Karpas-422 (cell line): Measurements from ENCODE around the gene DTD2. TPM values are rescaled to one million over a fixed set of nuclear protein-coding genes. Genes with fewer than 3 reads are reported as not detected.

ENCODE experiments used
- DNase-seq: peaks from one replicate; pipeline ENCODE4 v3.0.0-alpha.2; 2015
- H2AFZ ChIP-seq: fragments of 200-600 bp; sonication (generic); 2 replicates; pipeline ENCODE4 v1.6.1; 2014; ENCODE audit warnings: antibody characterized with exemption, low read length, mixed read lengths
- H3K27ac ChIP-seq: fragments of 200-600 bp; sonication (generic); 2 replicates; pipeline ENCODE4 v1.5.1; 2014; ENCODE audit warnings: mild to moderate bottlenecking, low read length, moderate library complexity
- H3K27me3 ChIP-seq: fragments of 200-600 bp; sonication (generic); 2 replicates; pipeline ENCODE4 v1.6.1; 2014; ENCODE audit warnings: low read length, mixed read lengths
- H3K36me3 ChIP-seq: fragments of 200-600 bp; sonication (generic); 2 replicates; pipeline ENCODE4 v1.6.1; 2014; ENCODE audit warnings: low read length, mixed read lengths; ENCODE audit not compliant: insufficient read depth
- H3K4me1 ChIP-seq: fragments of 200-600 bp; sonication (generic); 2 replicates; pipeline ENCODE4 v1.6.1; 2014; ENCODE audit warnings: mild to moderate bottlenecking, low read length, mixed read lengths
- H3K4me2 ChIP-seq: fragments of 200-600 bp; sonication (generic); 2 replicates; pipeline ENCODE4 v1.6.1; 2014; ENCODE audit warnings: low read length, low read depth, mild to moderate bottlenecking; ENCODE audit not compliant: poor library complexity, severe bottlenecking
- H3K4me3 ChIP-seq: fragments of 200-600 bp; sonication (generic); 2 replicates; pipeline ENCODE4 v1.5.1; 2014; ENCODE audit warnings: mild to moderate bottlenecking, antibody characterized with exemption, low read length, mixed read lengths
- H3K79me2 ChIP-seq: fragments of 200-600 bp; sonication (generic); 2 replicates; pipeline ENCODE4 v1.6.1; 2014; ENCODE audit warnings: mild to moderate bottlenecking, low read length, mixed read lengths
- H3K9ac ChIP-seq: fragments of 200-600 bp; sonication (generic); 2 replicates; pipeline ENCODE4 v1.6.0; 2014; ENCODE audit warnings: low read length
- H3K9me2 ChIP-seq: fragments of 200-600 bp; sonication (generic), shearing (Covaris generic); replicated peaks from 2 replicates; pipeline ENCODE4 v1.6.0; 2014; ENCODE audit warnings: mild to moderate bottlenecking, low read length, moderate library complexity; ENCODE audit not compliant: insufficient read depth
- H3K9me3 ChIP-seq: fragments of 300-700, 200-600 bp; sonication (generic); 2 replicates; pipeline ENCODE4 v1.6.1; 2014; ENCODE audit warnings: low read length, mixed read lengths
- H4K20me1 ChIP-seq: fragments of 200-600 bp; sonication (generic); 2 replicates; pipeline ENCODE4 v1.6.1; 2014; ENCODE audit warnings: mild to moderate bottlenecking, antibody characterized with exemption, low read length, low read depth; ENCODE audit not compliant: insufficient read depth
- total RNA-seq: library from RNA; depleted of rRNA; stranded (reverse); fragments of >200 nt; shearing (Covaris generic); gene quantifications from 2 replicates; pipeline ENCODE4 v1.2.3, GENCODE V29; 2014; ENCODE audit warnings: low replicate concordance; rRNA removed

DTD2 gene
- 54.7 and 86.1 TPM in 2 replicates for total RNA-seq

DNA sequence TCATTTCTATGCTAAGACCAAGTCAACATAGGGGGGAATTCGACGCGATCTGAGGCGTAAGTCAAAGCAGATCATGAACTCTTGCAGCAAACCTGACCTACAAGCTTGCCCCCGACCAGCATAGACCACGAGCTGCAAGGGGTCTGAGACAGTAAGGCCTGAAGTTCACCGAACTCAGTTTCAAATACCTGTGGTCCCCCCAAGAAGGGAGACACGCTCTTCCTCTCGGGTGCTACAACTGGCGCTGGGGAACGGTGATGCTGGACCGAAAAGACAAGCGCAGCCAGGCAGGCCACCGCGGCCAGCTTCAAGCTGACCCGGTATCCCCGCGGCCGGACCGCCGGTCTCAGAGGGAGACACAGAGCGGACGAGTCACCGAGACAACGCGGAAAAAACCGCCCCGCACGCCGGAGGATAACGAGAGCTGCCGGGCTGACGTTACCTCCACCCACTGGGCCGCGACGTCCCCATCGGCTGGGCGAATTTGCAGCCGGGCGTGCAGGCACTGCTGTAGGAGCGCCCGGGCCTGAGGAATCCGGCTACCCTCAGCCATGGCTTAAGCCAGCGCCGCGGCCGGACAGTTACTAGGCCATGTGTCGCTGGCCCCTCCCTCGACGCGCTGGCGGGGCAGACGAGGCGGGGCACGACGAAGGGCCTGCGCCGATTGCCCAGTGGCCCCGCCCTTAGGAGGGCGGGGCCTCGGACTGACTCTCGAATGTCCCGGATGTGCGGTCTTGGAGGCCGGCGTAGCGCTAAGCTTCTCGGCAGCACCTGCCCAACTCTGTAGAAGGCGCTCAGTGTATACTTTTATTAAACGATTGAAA is at the start of gene DTD2:
Gene DTD2 (minus strand): TSS at position 666 of the 824 bp plus-strand sequence. CDS start 113 bp downstream, at position 553.
- H3K79me2 ChIP-seq: peaks cover 45% of the 10 kb centered on the region
- no peaks in the 10 kb centered on the region for H3K9me2 ChIP-seq
- H3K36me3 ChIP-seq: peaks cover 8% of the 10 kb centered on the region
- peak within 1 kb of the TSS; percentile 58 for H3K27ac ChIP-seq
- H4K20me1 ChIP-seq: no peaks in the 10 kb centered on the region
- peak; percentile 99 for DNase-seq
- peak within 1 kb of the TSS; percentile 77 for H3K4me2 ChIP-seq
- peak within 1 kb of the TSS; percentile 88 for H3K9ac ChIP-seq
- H3K9me3 ChIP-seq: no peaks in the 10 kb centered on the region
- H3K4me3 ChIP-seq: peak within 1 kb of the TSS; percentile 73
- H3K4me1 ChIP-seq: peaks cover 37% of the 10 kb centered on the region
- H3K27me3 ChIP-seq: no peaks in the 10 kb centered on the region
- H2AFZ ChIP-seq: peak within 1 kb of the TSS; percentile 64

- no peak overlapping the region for H3K27ac ChIP-seq
- H3K9me3 ChIP-seq: no peaks in the 10 kb centered on the region
- no peaks in the 10 kb centered on the region for H3K4me1 ChIP-seq
- no peak overlapping the region for H2AFZ ChIP-seq
- no peaks in the 10 kb centered on the region for H3K79me2 ChIP-seq
- no peaks in the 10 kb centered on the region for H3K9me2 ChIP-seq
- H3K4me3 ChIP-seq: no peak overlapping the region
- H3K4me2 ChIP-seq: no peak overlapping the region
- H4K20me1 ChIP-seq: no peaks in the 10 kb centered on the region
- no peaks in the 10 kb centered on the region for H3K27me3 ChIP-seq
- H3K36me3 ChIP-seq: no peaks in the 10 kb centered on the region
- DNase-seq: no peak
- no peak overlapping the region for H3K9ac ChIP-seq
Measured at GRCh38 chr14:31505411-31505810, 48.1 kb upstream of the DTD2 start.

DNA sequence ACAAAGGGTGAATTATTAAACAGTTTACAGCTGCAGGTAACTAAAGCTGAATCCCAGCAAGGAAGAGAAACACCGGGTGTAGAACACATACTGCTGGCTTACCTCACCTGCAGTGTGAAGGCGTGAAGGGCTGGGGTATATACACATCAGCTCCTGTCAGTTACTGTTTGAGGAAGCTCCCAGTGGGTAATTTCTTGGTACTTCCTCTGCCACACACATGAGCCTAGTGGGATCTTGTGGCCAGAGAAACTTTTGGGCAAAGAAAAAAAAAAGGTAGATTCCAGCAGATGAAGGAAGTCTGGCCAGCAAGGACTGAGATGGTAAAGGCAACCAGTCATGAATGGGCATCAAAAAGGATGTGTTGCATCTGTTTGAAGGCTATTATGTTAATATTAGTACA is 44.6 kb upstream of the DTD2 start:
- Histone ChIP-seq H3K27me3 (no peaks in the 10 kb centered on the region), H3K79me2 (no peaks in the 10 kb centered on the region), H2AFZ (no peak overlapping the region), H3K9me2 (no peaks in the 10 kb centered on the region), H3K27ac (no peak overlapping the region), H3K36me3 (no peaks in the 10 kb centered on the region), H3K4me1 (no peaks in the 10 kb centered on the region), H4K20me1 (no peaks in the 10 kb centered on the region), H3K9ac (no peak overlapping the region), H3K4me3 (no peak overlapping the region), H3K9me3 (no peaks in the 10 kb centered on the region), H3K4me2 (no peak overlapping the region)
- no peak for DNase-seq

DNA sequence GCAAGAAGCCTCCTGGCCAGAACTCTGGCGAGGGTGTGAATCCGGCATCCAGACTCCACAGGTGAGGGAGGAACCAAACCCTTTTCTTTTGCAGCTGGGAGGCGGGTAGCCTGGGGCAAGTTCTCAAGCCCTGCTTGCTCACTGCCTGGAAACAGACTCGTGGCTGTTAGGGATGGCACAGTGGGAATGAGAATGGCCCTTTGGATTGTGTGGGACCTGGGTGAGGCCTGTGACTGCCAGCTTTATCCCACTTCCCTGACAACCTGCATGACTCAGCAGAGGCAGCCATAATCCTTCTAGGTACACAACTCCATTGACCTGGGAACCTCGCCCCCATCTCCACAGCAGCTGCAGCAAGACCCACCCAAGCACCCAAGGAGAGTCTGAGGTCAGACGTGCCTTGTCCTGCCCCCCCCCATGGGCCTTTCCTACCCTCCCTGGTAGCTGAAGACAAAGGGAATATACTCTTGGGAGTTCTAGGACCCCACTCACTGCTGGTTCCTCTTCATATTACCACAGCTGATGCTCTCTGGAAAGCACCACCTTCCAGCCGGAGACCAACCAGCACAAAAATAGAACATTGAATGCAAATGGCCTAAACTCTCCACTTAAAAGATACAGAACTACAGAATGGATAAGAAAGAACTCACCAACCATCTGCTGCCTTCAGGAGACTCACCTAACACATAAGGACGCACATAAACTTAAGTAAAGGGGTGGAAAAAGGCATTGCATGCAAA is 35.6 kb upstream of the DTD2 start:
- no peak for DNase-seq
- H3K4me2 ChIP-seq: no peak overlapping the region
- 0 out of 2 replicates have a peak overlapping the region, but pooled peaks have one; percentile 37 for H2AFZ ChIP-seq

DNA sequence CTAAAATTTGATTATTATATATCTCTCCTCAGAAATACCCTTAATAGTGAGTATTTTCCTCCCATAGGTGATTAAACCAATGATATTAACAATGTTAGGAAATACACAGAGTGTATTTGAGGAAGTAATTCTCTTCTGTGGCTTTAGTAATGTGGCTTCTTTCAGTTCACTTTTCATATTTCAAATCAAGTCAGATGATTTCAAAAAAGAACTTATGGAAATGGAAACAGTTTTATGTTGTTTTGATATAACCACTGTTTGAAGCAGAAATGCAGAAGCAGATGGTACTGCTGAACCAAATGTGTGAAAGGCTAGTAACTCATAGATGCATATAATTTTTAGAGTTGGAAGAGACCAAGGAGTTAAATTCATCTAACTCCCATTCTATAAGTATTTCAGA is 32.4 kb upstream of the DTD2 start:
- H4K20me1 ChIP-seq: no peaks in the 10 kb centered on the region
- H3K4me1 ChIP-seq: peaks cover 27% of the 10 kb centered on the region
- no peaks in the 10 kb centered on the region; the same call in 1 of the 2 replicates for H3K9me2 ChIP-seq
- H3K79me2 ChIP-seq: no peaks in the 10 kb centered on the region
- H3K9me3 ChIP-seq: no peaks in the 10 kb centered on the region
- H3K4me2 ChIP-seq: peak overlapping the region; percentile 11
- no peaks in the 10 kb centered on the region for H3K36me3 ChIP-seq
- H3K9ac ChIP-seq: no peak overlapping the region
- peak; percentile 65 for DNase-seq
- H3K4me3 ChIP-seq: no peak overlapping the region
- H3K27me3 ChIP-seq: no peaks in the 10 kb centered on the region
- H2AFZ ChIP-seq: peak overlapping the region; percentile 16; the same call in 1 of the 2 replicates
- no peak overlapping the region for H3K27ac ChIP-seq

More for the DNA sequence above, 35.6 kb upstream of the DTD2 start:
- no peaks in the 10 kb centered on the region; the same call in 1 of the 2 replicates for H3K9me2 ChIP-seq
- no peaks in the 10 kb centered on the region for H4K20me1 ChIP-seq
- H3K4me3 ChIP-seq: no peak overlapping the region; the same call in 1 of the 2 replicates
- H3K36me3 ChIP-seq: no peaks in the 10 kb centered on the region
- H3K4me1 ChIP-seq: peaks cover 24% of the 10 kb centered on the region
- no peaks in the 10 kb centered on the region for H3K9me3 ChIP-seq
- H3K9ac ChIP-seq: no peak overlapping the region
- H3K79me2 ChIP-seq: no peaks in the 10 kb centered on the region
- no peak overlapping the region for H3K27ac ChIP-seq
- no peaks in the 10 kb centered on the region for H3K27me3 ChIP-seq

DNA sequence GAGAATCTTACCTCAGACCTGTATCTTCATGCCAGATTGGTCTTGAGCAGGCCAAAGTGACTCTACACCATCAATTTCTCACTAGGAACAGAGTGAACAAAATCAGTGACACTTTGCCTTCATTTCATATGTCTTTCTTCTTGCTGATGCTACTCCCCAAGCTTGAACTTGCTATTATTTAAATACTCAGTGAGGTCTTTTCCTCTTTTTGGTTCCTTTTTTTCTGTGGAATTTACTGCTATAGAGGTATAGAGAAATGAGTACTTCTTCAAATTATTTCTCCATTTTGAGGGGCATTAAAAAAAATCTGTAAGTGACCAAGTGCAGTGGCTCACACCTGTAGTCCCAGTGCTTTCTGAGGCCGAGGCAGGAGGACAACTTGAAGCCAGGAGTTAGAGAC is 30.6 kb upstream of the DTD2 start, which contains the start of gene GPR33:
Gene GPR33 (minus strand): TSS at position 154 of the 400 bp plus-strand sequence. CDS start 4,074 bp downstream, outside the sequence.
- Histone ChIP-seq H3K9me3 (no peaks in the 10 kb centered on the region), H3K36me3 (no peaks in the 10 kb centered on the region), H2AFZ (no peak within 1 kb of the TSS), H3K27me3 (no peaks in the 10 kb centered on the region), H3K4me1 (peaks cover 19% of the 10 kb centered on the region), H4K20me1 (no peaks in the 10 kb centered on the region), H3K4me2 (no peak within 1 kb of the TSS), H3K79me2 (no peaks in the 10 kb centered on the region), H3K9me2 (no peaks in the 10 kb centered on the region), H3K9ac (no peak within 1 kb of the TSS), H3K27ac (no peak within 1 kb of the TSS), H3K4me3 (no peak within 1 kb of the TSS)
- DNase-seq: no peak

DNA sequence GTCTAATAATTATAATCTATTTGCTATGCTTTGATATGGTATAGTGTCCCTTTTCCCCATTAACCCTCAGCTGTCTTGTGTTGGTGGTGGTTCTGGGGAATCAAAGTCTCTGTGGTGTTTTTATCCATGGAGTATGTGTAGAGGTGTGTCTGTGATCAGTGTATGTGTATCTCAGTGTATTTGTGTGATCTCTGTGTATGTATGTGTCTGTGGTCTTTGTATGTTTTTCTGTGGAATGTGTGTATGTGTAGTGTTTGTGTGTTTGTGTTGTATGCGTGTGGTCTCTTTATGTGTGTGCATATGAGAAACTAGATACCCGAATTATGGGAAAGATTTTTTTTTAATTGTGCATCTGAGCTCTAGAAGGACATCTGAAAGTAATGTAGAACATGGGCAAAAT is 29.5 kb upstream of the DTD2 start:
- no peaks in the 10 kb centered on the region for H3K9me3 ChIP-seq
- no peak overlapping the region for H3K4me2 ChIP-seq
- H4K20me1 ChIP-seq: no peaks in the 10 kb centered on the region
- no peaks in the 10 kb centered on the region for H3K9me2 ChIP-seq
- no peaks in the 10 kb centered on the region for H3K36me3 ChIP-seq
- H3K9ac ChIP-seq: no peak overlapping the region
- no peak for DNase-seq
- no peak overlapping the region for H3K27ac ChIP-seq
- no peaks in the 10 kb centered on the region for H3K27me3 ChIP-seq
- H3K4me1 ChIP-seq: peaks cover 17% of the 10 kb centered on the region
- no peaks in the 10 kb centered on the region for H3K79me2 ChIP-seq
- H2AFZ ChIP-seq: no peak overlapping the region
- no peak overlapping the region for H3K4me3 ChIP-seq

GRCh38 chr14:31484754-31485153 is 27.4 kb upstream of the DTD2 start:
- Histone ChIP-seq H3K9ac (no peak overlapping the region), H3K4me3 (no peak overlapping the region), H3K4me1 (peaks cover 11% of the 10 kb centered on the region), H3K36me3 (no peaks in the 10 kb centered on the region), H3K27me3 (no peaks in the 10 kb centered on the region), H3K79me2 (no peaks in the 10 kb centered on the region), H3K27ac (no peak overlapping the region), H4K20me1 (no peaks in the 10 kb centered on the region), H2AFZ (no peak overlapping the region), H3K4me2 (no peak overlapping the region), H3K9me2 (no peaks in the 10 kb centered on the region), H3K9me3 (no peaks in the 10 kb centered on the region)
- no peak for DNase-seq
